Activated CD8-positive, alpha-beta memory T cell treated with anti-CD3 and anti-CD28 coated beads, Interleukin-2, amount 50 U/mL, for 1 hour (primary cell): ENCODE data around the gene SGK2.

Experiments used
- DNase-seq: peaks from one replicate; pipeline ENCODE4 v3.0.0-alpha.2; 2020; ENCODE audit errors: extremely low read depth

Gene SGK2

DNA sequence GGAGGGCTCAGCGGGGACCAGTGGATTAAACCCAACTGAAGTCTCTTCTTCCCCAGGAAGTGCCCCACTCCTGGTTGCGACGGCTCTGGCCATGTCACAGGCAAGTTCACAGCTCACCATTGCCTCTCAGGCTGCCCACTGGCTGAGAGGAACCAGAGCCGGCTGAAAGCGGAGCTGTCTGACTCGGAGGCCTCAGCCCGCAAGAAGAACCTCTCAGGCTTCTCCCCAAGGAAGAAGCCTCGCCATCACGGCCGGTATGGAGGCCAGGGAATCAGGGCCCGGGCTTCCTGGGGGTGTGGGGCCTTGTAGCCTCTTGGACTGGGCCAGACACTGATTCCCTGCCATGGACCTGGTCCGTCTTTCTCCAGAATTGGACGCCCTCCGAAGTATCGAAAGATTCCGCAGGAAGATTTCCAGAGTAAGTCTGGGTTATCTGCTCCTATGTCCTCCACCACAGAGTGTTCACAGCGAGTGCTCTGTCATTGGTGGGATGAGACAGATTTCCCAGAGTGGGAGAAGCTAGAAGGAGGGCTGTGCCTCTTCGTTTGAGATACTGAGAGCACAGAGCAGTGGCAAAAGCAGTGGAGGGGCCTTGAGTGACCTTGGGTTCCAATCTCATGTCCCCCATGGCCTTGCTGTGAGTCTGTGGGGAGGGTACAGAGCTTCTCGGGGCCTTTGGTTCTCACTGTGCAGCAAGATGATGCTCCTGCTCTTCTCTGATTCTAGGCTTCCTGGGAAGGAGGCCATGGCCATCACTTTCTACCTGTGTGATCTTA lies 22.6 kb upstream of the SGK2 start:
- no peak for DNase-seq

DNA sequence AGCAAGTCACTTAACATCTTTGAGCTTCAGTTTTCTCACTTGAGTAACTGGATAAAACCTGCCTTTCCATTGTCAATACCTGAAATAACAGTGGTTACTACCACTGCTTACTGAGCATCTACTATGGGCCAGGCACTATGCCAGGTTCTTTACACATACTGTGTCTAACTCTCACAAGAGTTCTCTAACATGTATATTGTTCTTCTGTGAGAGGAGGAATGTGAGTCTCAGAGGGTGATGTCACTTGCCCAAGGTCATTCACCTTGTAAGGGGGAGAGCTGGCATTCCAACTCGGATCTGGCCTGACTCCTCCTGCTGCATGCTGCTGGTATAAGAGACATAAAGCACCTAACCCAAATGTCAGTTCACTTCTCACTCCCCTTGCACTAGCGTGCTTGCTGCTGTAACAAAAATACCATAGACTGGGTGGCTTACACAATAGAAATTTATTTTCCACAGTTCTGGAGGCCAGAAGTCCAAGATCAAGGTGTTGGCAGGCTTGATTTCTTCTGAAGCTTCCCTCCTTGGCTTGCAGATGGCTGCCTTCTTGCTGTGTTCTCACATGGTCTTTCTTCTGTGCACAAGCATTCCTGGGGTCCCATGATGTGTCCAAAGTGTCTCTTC lies 21.9 kb upstream of the SGK2 start:
- DNase-seq = no peak

DNA sequence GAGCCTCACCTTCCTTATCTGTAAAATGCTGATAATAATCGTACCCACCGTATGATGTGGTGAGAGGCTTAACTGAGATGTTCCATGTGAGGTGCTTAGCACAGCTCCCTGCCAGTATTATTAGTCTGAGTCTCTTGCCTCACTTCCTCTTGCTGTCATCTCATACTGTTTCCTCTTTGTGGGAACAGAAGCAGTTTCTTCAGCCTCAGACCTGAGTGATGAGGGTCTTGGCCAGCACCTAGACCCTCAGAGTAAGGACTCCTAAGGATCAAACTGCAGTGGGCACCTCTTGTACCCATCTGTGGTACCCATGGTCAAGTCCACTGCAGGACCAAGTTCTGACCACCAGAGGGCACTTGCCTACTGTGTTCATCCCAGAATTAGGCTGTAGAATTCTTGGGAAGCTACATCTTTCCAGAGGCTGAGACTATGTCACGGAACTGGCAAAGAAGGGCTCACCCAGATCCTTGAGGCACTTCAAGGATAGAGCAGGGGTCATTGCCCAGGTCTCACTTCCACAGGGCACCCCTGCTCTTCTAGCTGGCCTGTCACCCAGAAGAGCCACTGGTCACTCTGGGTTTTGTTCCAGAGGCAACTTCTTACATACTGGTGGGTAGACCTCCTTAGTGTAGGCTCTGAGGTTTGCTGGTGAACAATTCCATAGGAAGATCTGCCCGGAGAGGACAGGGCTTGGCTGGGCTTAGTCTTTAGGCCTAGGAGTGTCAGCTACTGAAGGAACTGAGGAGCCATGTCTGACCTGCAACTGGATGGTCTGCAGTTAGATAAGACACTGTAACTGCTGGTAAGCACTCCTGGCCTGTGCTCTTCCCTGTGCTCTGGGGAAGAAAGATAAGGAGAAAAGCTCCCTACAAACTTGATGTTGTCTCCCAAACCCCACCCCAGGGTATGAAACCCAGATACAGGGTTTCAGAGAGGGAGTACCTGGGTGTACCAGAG lies 20.6 kb upstream of the SGK2 start:
- DNase-seq = no peak

DNA sequence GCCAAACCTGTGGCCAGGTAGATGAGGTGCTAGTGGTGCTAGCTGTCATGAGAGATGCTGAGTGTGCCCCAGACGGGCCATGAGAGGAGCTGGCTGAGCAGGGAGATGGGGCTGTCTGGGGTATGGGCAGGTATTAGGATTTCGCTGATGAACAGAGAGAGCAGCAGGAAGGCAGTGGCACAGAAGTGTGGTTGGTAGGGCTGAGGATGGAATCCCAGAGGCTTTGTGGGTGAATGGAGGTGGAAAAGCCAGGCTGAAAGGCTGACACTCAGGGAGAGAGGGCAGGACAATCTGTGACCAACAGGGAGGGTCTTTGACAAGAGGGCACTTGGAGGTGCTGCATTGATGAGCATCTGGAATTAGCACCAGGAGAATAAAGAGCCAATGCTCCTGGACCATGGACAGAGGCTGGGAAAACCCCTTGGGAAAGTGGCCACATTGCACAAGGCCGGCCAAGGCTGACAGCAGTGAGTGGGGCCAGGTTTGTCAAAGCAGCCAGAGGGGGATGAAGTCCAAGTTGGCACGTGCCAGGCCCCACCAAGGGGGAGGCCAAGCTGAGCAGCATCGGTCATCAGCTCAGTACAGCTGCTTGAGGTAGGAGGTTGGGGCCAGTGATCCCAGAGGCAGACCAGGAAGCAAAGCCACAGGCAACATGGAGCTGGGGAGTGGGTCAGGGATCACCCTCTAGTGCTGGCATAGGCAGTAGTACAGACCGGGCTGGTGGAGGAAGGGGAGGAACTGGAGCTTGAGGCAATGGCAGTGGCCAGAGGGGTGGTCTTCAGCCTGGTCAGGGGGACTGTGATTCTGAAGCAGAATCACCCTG lies 19.7 kb upstream of the SGK2 start:
- DNase-seq = no peak

DNA sequence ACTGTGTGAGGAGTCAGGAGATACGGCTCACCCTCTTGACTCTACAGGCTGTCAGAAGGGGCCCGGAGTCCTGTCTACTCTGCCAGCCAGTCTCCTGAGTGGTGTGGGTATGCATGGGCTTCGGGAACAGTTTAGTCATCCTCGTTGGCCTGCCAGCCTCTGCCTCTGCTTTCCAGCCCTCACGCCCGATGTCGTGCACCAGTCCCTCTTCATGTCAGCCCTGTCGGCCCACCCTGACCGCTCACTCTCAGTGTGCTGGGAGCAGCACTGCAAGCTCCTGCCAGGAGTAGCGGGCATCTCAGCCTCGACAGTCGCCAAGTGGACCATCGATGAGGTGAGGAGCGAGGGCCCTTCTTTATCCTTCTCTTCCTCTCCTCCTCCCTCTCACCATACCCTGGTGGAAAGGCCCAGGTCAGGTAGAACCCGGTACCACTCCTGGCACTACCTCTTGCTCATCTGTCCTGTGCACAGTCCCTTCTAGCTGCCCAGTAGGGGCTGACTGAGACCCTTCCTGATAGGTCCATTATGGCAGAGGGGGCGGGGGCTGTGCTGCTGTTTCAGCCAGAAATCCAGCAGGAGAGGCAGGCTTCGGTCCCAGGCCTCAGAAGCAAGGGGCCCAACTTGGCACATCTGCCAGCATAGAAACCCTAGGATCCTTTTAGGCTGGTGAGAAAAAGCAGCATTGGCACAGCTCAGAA lies 18.7 kb upstream of the SGK2 start:
- no peak for DNase-seq

DNA sequence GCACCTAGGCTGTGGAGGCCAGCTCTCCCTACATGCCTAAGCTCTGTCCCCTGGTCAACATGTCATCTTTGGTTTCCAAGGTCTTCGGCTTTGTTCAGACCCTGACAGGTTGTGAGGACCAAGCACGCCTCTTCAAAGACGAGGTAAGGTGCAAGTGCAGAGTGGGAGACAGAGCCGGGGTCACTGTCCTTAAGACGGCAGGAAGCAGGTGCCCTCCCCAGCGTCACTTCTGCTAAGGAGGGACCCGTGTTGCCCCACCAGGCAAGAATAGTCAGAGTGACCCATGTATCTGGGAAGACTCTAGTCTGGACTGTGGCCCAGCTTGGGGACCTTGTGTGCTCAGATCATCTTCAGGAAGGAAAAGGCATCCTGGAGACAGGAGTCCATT lies 18.2 kb upstream of the SGK2 start:
- DNase-seq = no peak

DNA sequence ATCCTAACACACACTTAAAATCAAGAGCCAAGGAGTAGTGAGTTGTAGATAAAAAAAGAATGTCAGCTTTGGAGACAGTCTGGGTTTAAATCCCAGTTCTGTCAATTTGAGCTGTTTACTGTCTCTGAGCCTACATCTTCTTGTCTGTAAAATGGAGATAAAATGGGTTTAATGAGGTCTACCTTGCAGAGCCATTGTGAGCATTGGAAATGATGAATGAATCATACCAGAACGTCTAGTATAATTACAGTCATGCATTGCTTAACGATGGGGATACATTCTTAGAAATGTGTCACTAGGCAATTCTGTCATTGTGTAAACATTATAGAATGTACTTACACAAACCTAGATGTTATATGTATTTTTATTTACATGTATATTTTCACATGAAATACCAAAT lies 17.6 kb upstream of the SGK2 start:
- DNase-seq = no peak

DNA sequence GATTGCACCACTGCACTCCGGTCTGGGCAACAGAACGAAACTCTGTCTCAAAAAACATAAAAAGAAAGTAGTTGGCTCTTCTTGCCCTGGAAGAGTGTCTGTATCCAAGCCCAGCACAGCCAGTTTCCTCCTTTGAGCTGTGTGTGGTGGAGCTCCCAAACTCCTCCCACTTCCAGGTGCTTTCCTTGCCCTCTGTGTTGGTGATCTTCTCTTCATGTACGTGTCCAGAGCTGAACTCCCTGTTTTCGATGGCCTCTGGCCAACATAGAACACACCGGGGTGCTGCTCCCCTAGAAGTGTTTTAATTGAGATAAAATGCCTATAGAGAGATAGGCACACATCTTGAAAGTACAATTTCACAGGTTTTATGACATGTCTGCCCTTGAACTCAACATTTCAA lies 16.7 kb upstream of the SGK2 start:
- DNase-seq = no peak

DNA sequence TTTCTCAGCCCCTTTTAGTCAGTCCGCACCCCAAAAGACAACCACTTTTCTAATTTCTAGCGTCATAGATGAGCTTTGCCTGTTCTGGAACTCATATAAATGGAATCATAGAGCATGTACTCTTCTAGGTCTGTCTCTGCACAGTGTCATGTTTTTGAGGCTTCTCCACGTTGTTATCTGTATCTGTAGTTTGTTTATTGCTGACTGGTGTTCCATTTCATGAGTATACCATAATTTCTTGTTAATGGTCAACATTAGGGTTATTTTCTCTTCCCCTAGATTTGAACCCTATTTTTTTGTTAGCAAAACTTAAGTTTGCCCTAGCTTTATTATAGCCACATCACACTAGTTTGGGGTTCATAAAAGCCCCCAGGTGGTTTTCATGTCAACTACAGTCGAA lies 16.2 kb upstream of the SGK2 start:
- no peak for DNase-seq

DNA sequence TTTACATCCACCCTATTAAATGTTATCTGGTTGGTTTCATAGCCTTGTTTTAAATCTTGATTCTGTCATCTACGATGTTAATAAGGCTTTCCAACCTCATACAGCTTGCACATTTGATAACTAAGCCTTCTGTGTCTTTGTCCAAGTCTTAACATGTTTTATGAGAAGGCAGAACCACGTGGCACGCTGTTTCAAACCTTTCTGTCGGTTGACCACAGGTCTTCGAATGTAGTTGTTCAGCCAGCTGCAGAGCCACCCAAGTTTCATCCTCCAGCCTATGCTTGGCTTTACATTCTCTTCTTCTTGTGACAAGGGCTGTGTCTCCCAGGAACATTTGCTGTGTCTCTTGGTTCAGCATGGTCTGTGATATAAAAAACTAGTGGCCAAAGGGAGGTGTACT lies 15.7 kb upstream of the SGK2 start:
- DNase-seq = no peak

DNA sequence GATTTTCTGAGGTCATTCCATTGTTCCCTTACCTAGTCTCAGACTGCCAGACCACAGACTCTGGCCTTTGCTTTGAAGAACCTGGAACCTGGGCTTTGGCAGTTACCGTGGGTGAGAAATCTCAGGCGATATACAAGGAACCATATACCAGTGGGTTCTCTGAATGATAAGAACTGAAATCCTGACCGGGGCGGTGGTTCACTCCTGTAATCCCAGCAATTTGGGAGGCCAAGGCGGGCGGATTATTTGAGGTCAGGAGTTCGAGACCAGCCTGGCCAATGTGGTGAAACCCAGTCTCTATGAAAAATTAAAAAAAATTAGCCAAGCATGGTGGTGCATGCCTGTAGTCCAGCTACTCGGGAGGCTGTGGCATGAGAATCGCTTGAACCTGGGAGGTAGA lies 14.3 kb upstream of the SGK2 start:
- DNase-seq = no peak

DNA sequence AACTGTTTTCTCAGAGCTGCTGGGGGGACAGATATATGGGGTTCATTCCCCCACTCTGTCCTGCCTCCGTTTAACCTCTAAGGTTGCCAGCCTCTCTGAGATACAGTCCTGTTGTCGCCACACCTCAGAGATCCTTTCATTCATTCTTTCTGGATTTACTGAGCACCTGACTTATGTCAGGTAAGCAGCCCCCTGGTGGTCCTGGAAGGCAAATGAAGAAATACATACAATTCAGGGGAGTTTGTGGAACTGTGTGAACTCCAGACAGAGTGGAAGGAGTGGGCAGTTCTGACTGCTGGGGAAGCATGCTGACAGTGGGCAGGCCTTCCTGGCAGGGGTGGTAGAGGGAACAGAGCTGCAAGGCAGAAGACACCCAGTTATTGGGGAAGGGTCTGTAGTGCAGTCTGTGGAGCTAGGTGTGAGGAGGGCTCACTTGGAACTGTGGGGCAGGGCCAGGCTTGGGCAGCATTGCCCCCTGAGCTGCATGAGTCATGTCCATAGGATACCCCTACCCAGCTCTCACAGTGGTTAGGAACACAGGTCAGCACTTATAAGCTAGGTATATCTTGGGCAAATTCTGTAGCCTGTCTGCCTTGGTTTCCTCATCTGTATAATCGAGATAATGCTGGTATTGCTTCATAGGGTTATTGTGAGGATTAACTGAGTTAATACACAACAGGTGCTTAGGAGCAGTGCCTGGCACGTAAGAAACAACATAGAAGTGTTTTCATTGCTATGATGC lies 12.8 kb upstream of the SGK2 start:
- no peak for DNase-seq

DNA sequence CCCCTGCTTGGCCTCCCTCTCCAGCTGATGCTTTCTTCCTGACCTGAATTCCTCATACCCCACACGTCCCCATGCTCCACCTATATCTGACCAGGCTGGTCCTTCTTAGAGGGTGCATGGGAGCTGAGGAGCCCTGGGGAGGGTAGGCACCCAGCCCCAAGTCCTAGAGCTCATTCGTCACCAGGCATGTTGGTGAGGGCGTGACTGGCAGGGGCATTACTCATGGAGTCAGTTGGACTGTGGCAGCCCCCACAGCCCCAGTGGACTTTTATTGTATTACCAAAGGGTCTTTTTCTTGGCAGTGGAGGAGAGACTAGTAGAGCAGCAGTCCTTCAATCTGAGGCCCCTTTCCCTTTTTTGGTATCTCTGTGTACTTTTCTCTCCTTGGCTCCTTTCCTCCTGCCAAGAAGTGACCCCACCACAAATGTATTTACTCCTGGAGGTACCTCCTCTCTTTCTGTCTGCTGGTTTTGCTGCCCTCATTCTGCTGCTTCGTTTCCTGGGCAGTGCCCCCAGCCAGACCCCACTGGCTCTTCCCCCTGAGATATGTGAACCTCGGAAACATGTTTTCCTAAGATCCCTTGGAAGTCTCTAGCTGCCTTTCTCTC lies 10.4 kb upstream of the SGK2 start:
- no peak for DNase-seq

DNA sequence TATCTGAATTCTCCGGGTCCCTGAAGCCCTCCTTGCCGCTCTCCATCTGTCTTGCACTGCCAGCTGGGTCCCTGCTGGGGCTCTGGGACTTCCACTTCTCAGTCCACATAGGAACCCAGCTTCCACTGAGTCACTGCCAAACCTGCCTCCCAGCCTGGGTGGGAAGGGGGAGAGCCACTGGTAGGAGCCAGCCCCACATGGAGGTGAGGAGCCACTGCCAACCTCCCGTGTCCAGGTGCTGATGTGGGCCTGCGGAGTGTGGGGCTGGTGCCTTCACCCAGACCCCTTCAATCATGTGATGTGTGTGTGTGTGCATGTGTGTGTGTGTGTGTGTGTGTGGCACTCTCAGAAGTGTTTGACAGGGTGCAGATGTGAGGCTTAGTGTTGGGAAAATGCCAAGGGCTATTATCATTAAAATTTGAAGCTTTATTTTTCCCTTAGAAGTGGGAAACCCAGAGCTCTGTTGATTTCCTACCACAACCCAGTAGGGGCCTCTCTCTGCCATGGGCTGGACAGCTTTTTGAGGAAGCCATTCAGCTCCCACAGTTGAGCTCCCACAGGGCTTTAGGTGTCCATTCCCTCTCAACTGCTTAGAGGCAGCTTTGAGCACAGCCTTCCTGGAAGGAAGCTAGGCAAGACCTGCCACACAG lies 9.3 kb upstream of the SGK2 start:
- DNase-seq = no peak

DNA sequence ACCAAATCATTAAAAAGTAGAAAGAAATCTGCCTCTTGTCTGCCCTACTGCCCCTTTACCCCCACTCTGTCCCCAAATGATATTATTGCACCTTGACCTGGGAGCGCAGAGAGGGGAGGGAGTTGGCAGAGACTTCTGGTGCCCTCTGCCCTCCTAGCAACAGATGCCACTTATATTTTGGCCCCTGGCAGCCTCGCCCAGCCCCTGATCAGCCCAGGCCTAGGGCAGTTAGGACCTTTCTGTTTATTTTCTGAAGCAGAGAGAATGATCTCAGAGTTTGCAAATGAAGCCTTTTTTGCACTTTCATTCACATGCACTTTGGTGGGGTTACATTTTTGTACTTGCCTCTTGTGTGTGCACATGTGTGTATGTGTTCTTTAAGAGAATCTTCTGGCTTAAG lies 8.4 kb upstream of the SGK2 start:
- no peak for DNase-seq

DNA sequence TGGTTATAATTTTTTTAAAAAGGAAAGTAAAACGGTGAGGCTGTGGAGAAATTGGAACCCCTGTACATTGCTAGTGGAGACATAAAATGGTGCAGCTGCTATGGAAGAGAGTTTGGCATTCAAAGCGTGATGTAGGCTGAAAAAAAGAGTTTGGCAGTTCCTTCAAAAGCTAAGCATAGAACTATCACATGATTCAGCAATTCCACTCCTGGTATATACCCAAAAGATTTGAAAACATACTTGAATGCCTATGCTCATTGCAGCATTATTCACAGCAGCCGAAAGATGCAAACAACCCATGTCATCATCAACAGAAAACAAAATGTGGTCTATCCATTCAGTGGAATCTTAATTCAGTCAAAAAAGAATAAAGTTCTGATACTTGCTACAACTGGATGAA lies 4.5 kb upstream of the SGK2 start:
- DNase-seq = no peak

DNA sequence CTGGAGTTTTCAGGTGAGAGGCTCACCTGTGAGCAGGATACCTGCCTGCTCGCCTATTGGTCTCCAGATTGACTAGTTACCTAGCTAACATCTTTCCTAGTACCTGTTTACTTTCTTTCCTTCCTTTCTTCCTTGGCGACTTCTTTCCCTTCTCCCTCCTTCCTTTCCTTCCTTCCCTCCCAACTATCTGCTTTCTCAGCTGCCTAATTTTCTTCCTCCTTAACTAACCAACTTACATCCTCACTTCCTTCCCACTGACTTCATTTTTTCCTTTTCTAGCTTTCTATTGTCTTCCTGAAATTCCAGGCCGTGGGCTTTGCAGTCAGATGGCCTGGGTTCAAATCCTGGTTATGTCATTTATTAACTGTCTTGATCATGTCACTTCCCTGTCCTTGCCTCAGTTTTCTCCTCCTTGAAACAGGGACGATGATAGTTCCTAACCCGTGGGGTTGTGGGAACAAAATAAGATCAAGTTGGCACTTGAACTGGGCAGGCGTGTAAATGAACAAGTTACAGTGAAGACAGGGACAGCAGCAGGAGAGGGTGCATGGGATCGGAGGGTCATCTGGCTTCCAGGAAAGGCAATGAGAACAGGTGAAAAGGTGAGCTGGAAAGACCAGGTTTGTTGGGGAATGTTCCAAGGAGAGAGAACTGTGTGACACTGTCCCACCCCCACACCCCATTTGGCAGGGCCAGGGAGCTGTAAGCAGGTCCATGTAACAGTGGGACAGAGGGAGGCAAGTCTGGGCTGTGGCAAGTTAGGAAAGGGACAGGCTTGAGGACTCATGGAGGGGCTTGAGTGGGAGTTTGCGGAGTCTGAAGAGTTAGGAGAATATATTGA lies 540 bp downstream of the SGK2 start:
- no peak for DNase-seq

DNA sequence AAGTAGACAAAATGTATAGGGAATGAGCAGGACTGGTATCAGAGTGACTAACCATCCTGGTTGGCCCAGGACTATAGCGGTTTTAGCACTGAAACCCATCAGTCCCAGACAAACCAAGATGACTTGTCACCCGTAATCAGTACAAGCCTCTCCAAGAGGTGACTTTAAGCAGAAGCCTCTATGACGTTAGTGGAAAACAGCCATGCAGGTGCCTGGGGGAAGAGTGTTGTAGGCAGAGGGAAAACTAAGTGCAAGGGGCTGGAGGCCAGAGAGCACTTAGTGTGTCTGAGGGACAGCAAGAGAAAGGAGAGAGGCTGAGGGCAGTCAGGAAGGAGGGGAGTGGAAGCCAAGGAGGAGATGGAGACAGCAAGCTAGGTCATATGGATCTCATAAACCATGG lies 2.1 kb downstream of the SGK2 start:
- no peak for DNase-seq

DNA sequence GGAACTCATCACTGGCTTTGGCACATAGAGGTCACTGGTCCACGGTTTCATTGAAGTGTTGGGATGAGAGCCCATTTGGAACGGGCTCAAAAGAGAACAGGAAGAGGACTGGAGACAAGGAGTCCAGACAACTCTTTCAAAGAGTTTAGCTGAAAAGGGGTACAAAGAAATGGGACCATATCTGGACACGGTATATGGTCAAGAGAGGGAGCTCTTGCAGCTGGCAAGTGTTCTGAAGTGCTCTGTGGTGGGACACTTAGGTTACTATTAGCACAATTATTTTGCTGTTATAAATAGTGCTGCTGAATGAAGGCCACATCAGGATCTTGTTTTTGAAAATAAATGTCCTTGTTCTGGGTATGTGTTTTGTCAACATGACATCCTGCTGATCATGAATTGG lies 4.6 kb downstream of the SGK2 start:
- DNase-seq = no peak
